HG02759 (cell line): Measurements from ENCODE around the gene ERBB4.

Experiments used
- ATAC-seq: cut with Tn5 transposase; IDR thresholded peaks from one replicate; pipeline ENCODE4 v1.9.1; 2021; ENCODE audit warnings: mild to moderate bottlenecking, moderate library complexity; ENCODE audit not compliant: unreplicated experiment

Gene ERBB4

GRCh38 chr2:211854832-211855231 is 683.8 kb downstream of the ERBB4 start:
- no peak for ATAC-seq

- no peak for ATAC-seq
Observed at GRCh38 chr2:211846714-211847113, 691.9 kb downstream of the ERBB4 start.

- no peak for ATAC-seq
Observed at GRCh38 chr2:211846036-211846400, 692.6 kb downstream of the ERBB4 start.

GRCh38 chr2:211845338-211846035 is 693.1 kb downstream of the ERBB4 start:
- no peak for ATAC-seq

GRCh38 chr2:211837706-211838105 is 700.9 kb downstream of the ERBB4 start:
- ATAC-seq: no peak

GRCh38 chr2:211837206-211837605 is 701.4 kb downstream of the ERBB4 start:
- ATAC-seq: no peak

- no peak for ATAC-seq
Observed at GRCh38 chr2:211836409-211836808, 702.2 kb downstream of the ERBB4 start.

- ATAC-seq: no peak
Observed at GRCh38 chr2:211835695-211836094, 702.9 kb downstream of the ERBB4 start.

GRCh38 chr2:211833582-211834279 is 704.9 kb downstream of the ERBB4 start:
- ATAC-seq: no peak

GRCh38 chr2:211829725-211830124 is 708.9 kb downstream of the ERBB4 start:
- ATAC-seq: no peak

GRCh38 chr2:211823886-211824479 is 714.6 kb downstream of the ERBB4 start:
- ATAC-seq: no peak

- ATAC-seq: no peak
Observed at GRCh38 chr2:211822686-211823335, 715.8 kb downstream of the ERBB4 start.

- ATAC-seq: no peak
Observed at GRCh38 chr2:211816754-211817153, 721.8 kb downstream of the ERBB4 start.

GRCh38 chr2:211812587-211812986 is 726.0 kb downstream of the ERBB4 start:
- ATAC-seq: no peak

GRCh38 chr2:211802666-211803065 is 735.9 kb downstream of the ERBB4 start:
- ATAC-seq: no peak

GRCh38 chr2:211800001-211800400 is 738.6 kb downstream of the ERBB4 start:
- no peak for ATAC-seq

- ATAC-seq: no peak
Observed at GRCh38 chr2:211798868-211799267, 739.7 kb downstream of the ERBB4 start.

GRCh38 chr2:211793690-211794089 is 744.9 kb downstream of the ERBB4 start:
- ATAC-seq: no peak

GRCh38 chr2:211789982-211790381 is 748.6 kb downstream of the ERBB4 start:
- ATAC-seq: no peak

GRCh38 chr2:211766689-211767088 is 771.9 kb downstream of the ERBB4 start:
- ATAC-seq: no peak

GRCh38 chr2:211762479-211762878 is 776.1 kb downstream of the ERBB4 start:
- ATAC-seq: no peak

- ATAC-seq: no peak
Observed at GRCh38 chr2:211760103-211760502, 778.5 kb downstream of the ERBB4 start.
